Activated naive CD4-positive, alpha-beta T cell treated with anti-CD3 and anti-CD28 coated beads, Interleukin-2, amount 50 U/mL, for 72 hours (primary cell): ENCODE data around the gene MILR1. TPM values are rescaled to one million over a fixed set of nuclear protein-coding genes. Genes with fewer than 3 reads are reported as not detected.
"Not testable (repeated sequence)": the region's sequence is repeated elsewhere in the genome, so short reads cannot be mapped to it uniquely, and the experiment has no call there.

ENCODE experiments used
- ATAC-seq, 2 donors: fragments of 150-1000 bp; cut with Tn5 transposase; 2 replicates each; pipeline ENCODE4 v1.10.0; 2021; ENCODE audit warnings: mild to moderate bottlenecking in 2 of 2, moderate library complexity in 2 of 2
- DNase-seq, 2 donors: peaks; one replicate each; pipeline ENCODE4 v3.0.0; 2021 to 2022; ENCODE audit warnings: low spot score in 2 of 2
- H3K27ac Mint-ChIP-seq, 2 donors: one replicate each; pipeline ENCODE4 v1.8.0; 2022; ENCODE audit warnings: mild to moderate bottlenecking in 2 of 2, mixed read lengths in 2 of 2
- H3K36me3 Mint-ChIP-seq, 2 donors: one replicate each; pipeline ENCODE4 v1.8.0; 2022; ENCODE audit warnings: mixed read lengths in 2 of 2
- H3K9me3 Mint-ChIP-seq, 2 donors: one replicate each; pipeline ENCODE4 v1.8.0; 2022; ENCODE audit warnings: mixed read lengths in 2 of 2
- total RNA-seq, 2 donors: library from RNA; stranded (reverse); gene quantifications; one replicate each; pipeline ENCODE4 v1.2.3, GENCODE V29; 2022

MILR1 gene
- total RNA-seq, 2 donors from 2014 or later = 0.64 TPM; not detected in 1

- no peak for DNase-seq
- Mint-ChIP-seq H3K9me3 (no peaks in the 10 kb centered on the region), H3K36me3 (no peaks in the 10 kb centered on the region), H3K27ac (peak overlapping the region in 1 of 2 donors; percentile 51)
- ATAC-seq = no peak
These were observed 7.3 kb downstream of the MILR1 start for GRCh38 chr17:64455993-64456885.

DNA sequence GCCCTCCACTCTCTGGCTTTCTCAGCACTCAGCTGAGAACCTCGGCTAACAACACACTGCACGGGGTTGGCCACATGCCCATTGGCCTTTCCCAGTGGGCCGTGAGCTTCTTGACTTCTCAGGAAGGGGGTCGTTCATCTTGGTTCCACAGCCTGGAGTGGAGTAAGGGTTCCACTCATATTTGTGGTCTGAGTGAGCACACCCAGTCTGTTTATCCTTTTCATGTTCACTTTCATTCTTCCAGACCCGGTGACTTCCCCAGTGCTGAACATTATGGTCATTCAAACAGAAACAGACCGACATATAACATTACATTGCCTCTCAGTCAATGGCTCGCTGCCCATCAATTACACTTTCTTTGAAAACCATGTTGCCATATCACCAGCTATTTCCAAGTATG lies 8.2 kb downstream of the MILR1 start:
- ATAC-seq = no peak
- Mint-ChIP-seq H3K9me3 (no peaks in the 10 kb centered on the region), H3K27ac (peak overlapping the region in 1 of 2 donors; percentile 53), H3K36me3 (no peaks in the 10 kb centered on the region)
- DNase-seq = no peak

GRCh38 chr17:64458756-64459155 lies 9.8 kb downstream of the MILR1 start:
- no peaks in the 10 kb centered on the region for H3K36me3 Mint-ChIP-seq
- no peaks in the 10 kb centered on the region for H3K9me3 Mint-ChIP-seq
- DNase-seq (no peak), ATAC-seq (no peak)
- H3K27ac Mint-ChIP-seq = peak overlapping the region in 1 of 2 donors; percentile 52

- no peaks in the 10 kb centered on the region for H3K36me3 Mint-ChIP-seq
- H3K27ac Mint-ChIP-seq = peak overlapping the region in 1 of 2 donors; percentile 52
- no peak for DNase-seq
- ATAC-seq = peak; percentile 35 to 95
- H3K9me3 Mint-ChIP-seq = no peaks in the 10 kb centered on the region
These were observed 10.4 kb downstream of the MILR1 start for GRCh38 chr17:64459284-64459747.

DNA sequence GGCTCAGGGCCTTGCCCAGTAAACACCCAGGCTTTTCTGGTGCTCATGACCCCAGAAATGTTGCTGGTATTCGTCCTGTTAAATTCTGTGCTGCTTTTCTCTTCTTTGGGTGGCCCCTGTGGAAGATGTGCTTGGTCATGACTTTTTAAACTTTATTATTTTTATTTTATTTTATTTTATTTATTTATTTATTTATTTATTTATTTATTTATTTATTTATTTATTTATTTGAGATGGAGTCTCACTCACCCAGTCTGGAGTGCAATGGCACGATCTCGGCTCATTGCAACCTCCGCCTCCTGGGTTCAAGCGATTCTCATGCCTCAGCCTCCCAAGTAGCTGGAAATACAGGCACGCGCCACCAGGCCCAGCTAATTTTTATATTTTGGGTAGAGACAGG lies 10.9 kb downstream of the MILR1 start:
- not testable (repeated sequence) for ATAC-seq, H3K9me3 Mint-ChIP-seq, H3K27ac Mint-ChIP-seq, DNase-seq, H3K36me3 Mint-ChIP-seq

DNA sequence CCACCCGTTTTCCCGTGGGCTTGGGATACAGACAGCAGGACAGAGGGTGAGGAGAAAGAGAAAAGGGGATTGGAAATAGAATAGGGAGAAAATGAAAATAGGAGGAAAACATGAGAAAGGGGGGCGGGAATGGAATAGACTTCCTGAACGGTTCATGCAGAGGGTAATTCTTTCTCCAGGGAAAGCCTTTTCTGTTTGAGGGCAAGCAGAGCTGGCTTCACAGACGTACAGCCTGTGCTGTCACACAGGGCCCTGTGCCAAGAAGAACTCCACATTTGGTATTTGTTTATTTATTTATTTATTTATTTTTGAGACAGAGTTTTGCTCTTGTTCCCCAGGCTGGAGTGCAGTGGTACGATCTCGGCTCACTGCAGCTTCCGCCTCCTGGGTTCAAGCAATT lies 12.0 kb downstream of the MILR1 start:
- ATAC-seq = no peak
- DNase-seq = no peak
- no peaks in the 10 kb centered on the region for H3K9me3 Mint-ChIP-seq
- H3K36me3 Mint-ChIP-seq = no peaks in the 10 kb centered on the region
- H3K27ac Mint-ChIP-seq = no peak overlapping the region

- no peak for ATAC-seq
- Mint-ChIP-seq H3K36me3 (no peaks in the 10 kb centered on the region), H3K9me3 (no peaks in the 10 kb centered on the region), H3K27ac (no peak overlapping the region)
- DNase-seq = no peak
These were observed 12.9 kb downstream of the MILR1 start for GRCh38 chr17:64461788-64462187.

DNA sequence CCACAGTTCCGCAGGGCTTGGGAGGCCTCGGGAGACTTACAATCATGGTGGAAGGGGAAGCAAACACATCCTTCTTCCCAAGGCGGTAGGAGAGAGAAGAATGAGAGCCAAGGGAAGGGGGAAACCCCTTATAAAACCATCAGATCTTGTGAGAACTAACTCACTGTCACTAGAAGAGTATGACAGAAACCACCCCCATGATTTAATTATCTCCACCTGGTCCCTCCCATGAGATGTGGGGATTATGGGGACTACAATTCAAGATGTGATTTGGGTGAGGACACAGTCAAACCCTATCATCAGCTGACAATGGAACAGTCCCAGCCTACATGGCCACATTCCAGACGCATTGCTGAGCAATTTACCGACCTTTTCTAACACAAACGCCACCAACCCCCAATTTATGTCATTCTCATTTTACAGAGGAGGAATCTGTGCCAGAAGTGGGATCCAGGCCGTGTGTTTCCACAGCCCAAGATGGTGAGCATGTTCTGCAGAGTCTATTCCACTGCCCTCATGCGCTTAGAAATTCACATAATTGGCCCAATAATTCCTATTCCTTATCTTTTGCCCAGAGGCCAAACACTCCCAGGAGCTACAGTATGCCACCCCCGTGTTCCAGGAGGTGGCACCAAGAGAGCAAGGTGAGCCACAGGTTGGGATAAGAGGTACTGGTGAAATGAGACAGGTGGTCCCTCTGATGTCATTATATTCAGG lies 17.3 kb downstream of the MILR1 start:
- Mint-ChIP-seq H3K36me3 (no peaks in the 10 kb centered on the region), H3K9me3 (no peaks in the 10 kb centered on the region), H3K27ac (no peak overlapping the region)
- ATAC-seq (no peak), DNase-seq (no peak)

- not testable (repeated sequence) for H3K36me3 Mint-ChIP-seq, ATAC-seq, H3K9me3 Mint-ChIP-seq, DNase-seq
- H3K27ac Mint-ChIP-seq = peak overlapping the region in 1 of 2 donors; percentile 58
These were observed 17.9 kb downstream of the MILR1 start for GRCh38 chr17:64466834-64467233.

DNA sequence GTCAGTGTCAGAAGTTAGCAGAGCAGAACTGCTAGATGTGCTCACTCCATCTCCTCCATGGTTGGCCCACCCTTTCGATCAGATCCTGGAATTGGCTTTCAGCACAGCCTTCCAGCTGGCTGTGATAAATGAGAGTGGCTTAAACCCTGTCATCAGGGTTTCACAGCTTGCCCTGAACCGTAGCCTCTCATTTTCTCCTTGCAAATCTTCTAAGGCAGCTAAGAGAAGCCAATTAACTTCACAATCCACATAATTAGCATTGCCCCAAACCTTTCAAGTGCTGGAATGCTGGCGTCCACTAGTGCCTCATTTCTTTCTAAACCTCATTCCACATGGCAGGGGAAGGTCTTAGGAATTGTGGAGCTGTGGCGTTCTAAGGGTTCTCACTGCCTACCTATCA lies 21.7 kb downstream of the MILR1 start:
- Mint-ChIP-seq H3K36me3 (no peaks in the 10 kb centered on the region), H3K27ac (no peak overlapping the region), H3K9me3 (no peaks in the 10 kb centered on the region)
- ATAC-seq = no peak
- no peak for DNase-seq

DNA sequence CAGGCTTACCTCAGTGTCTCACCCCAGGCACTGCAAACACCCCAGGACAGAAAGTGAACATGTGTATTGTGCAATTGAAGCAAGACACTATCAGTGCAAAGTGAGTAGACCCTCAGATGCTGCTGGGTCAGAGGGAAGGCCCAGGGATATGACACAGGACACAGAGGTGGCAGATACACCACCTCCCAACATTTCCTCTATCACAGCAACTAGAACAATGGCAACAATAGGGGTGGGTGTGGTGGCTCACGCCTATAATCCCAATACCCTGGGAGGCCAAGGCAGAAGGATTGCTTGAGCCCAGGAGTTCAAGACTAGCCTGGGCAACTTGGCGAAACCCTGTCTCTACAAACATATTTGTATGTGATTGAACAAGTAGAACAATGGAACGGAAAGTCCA lies 22.5 kb downstream of the MILR1 start:
- H3K36me3 Mint-ChIP-seq = no peaks in the 10 kb centered on the region
- H3K9me3 Mint-ChIP-seq = no peaks in the 10 kb centered on the region
- ATAC-seq (no peak), DNase-seq (no peak)
- H3K27ac Mint-ChIP-seq = no peak overlapping the region

DNA sequence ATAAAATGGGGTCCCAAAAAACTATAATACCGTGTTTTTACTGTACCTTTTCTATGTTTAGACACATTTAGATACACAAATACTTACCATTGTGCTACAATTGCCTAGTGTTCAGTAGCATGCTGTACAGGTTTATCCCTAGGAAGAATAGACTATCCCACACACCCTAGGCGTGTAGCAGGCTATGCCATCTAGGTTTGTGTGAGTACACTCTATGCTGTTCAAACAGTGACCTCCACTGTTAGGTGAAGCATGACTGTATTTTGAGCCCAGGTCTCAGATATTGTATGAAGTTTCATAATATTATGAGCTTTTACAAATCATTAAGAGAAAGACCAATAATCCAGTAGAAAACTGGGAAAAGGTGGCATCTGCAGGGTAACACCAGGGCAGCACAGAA lies 23.6 kb downstream of the MILR1 start:
- no peaks in the 10 kb centered on the region for H3K9me3 Mint-ChIP-seq
- DNase-seq (no peak), ATAC-seq (no peak)
- no peaks in the 10 kb centered on the region for H3K36me3 Mint-ChIP-seq
- no peak overlapping the region for H3K27ac Mint-ChIP-seq

- H3K36me3 Mint-ChIP-seq = peaks cover 0 to 5% of the 10 kb centered on the region in 2 donors
These were observed 28.9 kb downstream of the MILR1 start for GRCh38 chr17:64477849-64478248.

GRCh38 chr17:64480951-64481350 lies 32.0 kb downstream of the MILR1 start:
- Mint-ChIP-seq H3K36me3 (peaks cover 0 to 10% of the 10 kb centered on the region in 2 donors), H3K9me3 (no peaks in the 10 kb centered on the region), H3K27ac (no peak overlapping the region)
- ATAC-seq (peak in 1 of 2 donors; percentile 12), DNase-seq (no peak)

More at GRCh38 chr17:64477849-64478248, 28.9 kb downstream of the MILR1 start:
- ATAC-seq (no peak), DNase-seq (no peak)
- no peaks in the 10 kb centered on the region for H3K9me3 Mint-ChIP-seq
- no peak overlapping the region for H3K27ac Mint-ChIP-seq

DNA sequence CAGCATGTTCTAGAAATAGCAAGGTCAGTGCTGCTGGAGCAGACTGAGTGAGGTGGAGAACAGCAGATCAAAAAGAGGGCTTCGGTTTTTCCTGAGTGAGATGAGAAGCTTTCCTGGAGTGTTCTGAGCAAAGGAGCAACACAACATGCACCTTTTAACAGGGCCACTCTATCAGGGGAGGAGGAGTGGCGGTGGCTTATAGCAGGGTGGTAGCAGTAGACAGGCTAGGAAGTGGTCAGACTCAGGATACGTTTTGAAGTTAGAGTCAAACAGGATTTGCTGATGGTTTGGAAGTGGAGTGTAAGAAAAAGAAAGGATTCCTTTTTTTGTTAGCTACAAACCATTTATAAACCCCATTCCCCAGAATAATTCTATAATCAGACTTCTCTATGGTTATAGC lies 35.5 kb downstream of the MILR1 start:
- ATAC-seq = no peak
- H3K9me3 Mint-ChIP-seq = no peaks in the 10 kb centered on the region

DNA sequence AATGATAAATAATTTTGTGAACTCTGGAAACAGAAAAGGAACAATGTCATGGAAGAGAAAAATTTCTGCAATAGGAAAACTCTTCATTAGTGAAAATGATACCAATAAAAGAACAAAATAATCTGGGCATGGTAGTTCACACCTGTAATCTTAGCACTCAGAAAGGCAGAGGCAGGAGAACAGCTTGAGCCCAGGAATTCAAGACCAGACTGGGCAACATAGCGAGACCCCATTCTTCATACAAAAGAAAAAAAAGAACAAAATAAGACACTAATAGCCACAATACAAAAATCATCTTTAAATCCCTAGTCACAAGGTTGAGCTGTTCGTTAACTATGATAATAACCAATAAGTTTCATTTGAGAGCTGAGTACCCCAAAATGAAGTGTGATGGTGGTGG lies 39.4 kb downstream of the MILR1 start:
- ATAC-seq = no peak
- H3K27ac Mint-ChIP-seq = no peak overlapping the region
- DNase-seq = no peak
- peaks cover 12 to 17% of the 10 kb centered on the region in 2 donors for H3K36me3 Mint-ChIP-seq
- no peaks in the 10 kb centered on the region for H3K9me3 Mint-ChIP-seq

More for the DNA sequence above, 35.5 kb downstream of the MILR1 start:
- no peak for DNase-seq
- Mint-ChIP-seq H3K36me3 (peaks cover 6 to 10% of the 10 kb centered on the region in 2 donors), H3K27ac (peak overlapping the region in 1 of 2 donors; percentile 85)
